ENCODE data around the gene GIMD1.

- TF ChIP-seq POLR2A (IDR thresholded peaks at IDR 0.05): no peak
- no peak for TF ChIP-seq CTCF (IDR thresholded peaks at IDR 0.05)
These were observed at the start of gene GIMD1 for GRCh38 chr4:106368678-106369077.

Measured in suprapubic skin (tissue), 3 donors.